ENCODE measurements around the gene TPM2. TPM values are rescaled to one million over a fixed set of nuclear protein-coding genes. Genes with fewer than 3 reads are reported as not detected.

Gene TPM2
- total RNA-seq, 3 donors from 2014 or later (not counting 1 experiment from before 2014, with no cell fraction given) = 20.9 to 23.8 (median 22.9) TPM

- H3K27me3 Mint-ChIP-seq (ENCODE audit: low read depth in 2 of 2) = peaks cover 3 to 8% of the 10 kb centered on the region in 2 donors
- intact Hi-C loops (cut with micrococcal nuclease) = no loop called here
- Histone ChIP-seq H3K4me3 (ENCODE audit: low read length) (no peak overlapping the region), H3K9me3 (ENCODE audit: control insufficient read depth, insufficient read depth, low read length) (no peaks in the 10 kb centered on the region), H3K36me3 (ENCODE audit: control insufficient read depth, insufficient read depth, low read length) (peaks cover 13% of the 10 kb centered on the region), H3K27me3 (ENCODE audit: control insufficient read depth, insufficient read depth, low read length) (no peaks in the 10 kb centered on the region), H3K27ac (ENCODE audit: low read length) (peak overlapping the region; percentile 82), H3K4me1 (ENCODE audit: control insufficient read depth, insufficient read depth, low read length) (peaks cover 74% of the 10 kb centered on the region)
- no peaks in the 10 kb centered on the region for H3K9me3 Mint-ChIP-seq
- 84% methylated on average over 7 of the region's 7 CpGs for WGBS (ENCODE audit: insufficient coverage)
- ATAC-seq (no peak), DNase-seq (no peak)
- H3K4me3 Mint-ChIP-seq = peak overlapping the region; percentile 83
- H3K27ac Mint-ChIP-seq = peak overlapping the region; percentile 94 to 95
- TF ChIP-seq CTCF (IDR thresholded peaks at IDR 0.05) = no peak
- peaks cover 6% of the 10 kb centered on the region for H3K36me3 Mint-ChIP-seq
- peaks cover 62 to 80% of the 10 kb centered on the region in 2 donors for H3K4me1 Mint-ChIP-seq
These were observed 27.3 kb downstream of the TPM2 start for GRCh38 chr9:35662437-35662836.

- Mint-ChIP-seq H3K27ac (peak overlapping the region; percentile 94 to 95), H3K4me3 (peak overlapping the region; percentile 83), H3K36me3 (peaks cover 6% of the 10 kb centered on the region), H3K27me3 (ENCODE audit: low read depth in 2 of 2) (peaks cover 3 to 8% of the 10 kb centered on the region in 2 donors), H3K9me3 (no peaks in the 10 kb centered on the region), H3K4me1 (peaks cover 68 to 86% of the 10 kb centered on the region in 2 donors)
- ATAC-seq (peak in 1 of 3 donors; percentile 8), DNase-seq (peak in 1 of 2 donors; percentile 77)
- peaks cover 13% of the 10 kb centered on the region for H3K36me3 ChIP-seq (ENCODE audit: control insufficient read depth, insufficient read depth, low read length)
- peaks cover 80% of the 10 kb centered on the region for H3K4me1 ChIP-seq (ENCODE audit: control insufficient read depth, insufficient read depth, low read length)
- peak overlapping the region; percentile 82 for H3K27ac ChIP-seq (ENCODE audit: low read length)
- TF ChIP-seq CTCF (IDR thresholded peaks at IDR 0.05) = no peak
- WGBS (ENCODE audit: insufficient coverage) = 38% methylated on average over 3 of the region's 3 CpGs
- H3K27me3 ChIP-seq (ENCODE audit: control insufficient read depth, insufficient read depth, low read length) = no peaks in the 10 kb centered on the region
- intact Hi-C loops (cut with micrococcal nuclease) = no loop called here
- H3K9me3 ChIP-seq (ENCODE audit: control insufficient read depth, insufficient read depth, low read length) = no peaks in the 10 kb centered on the region
- no peak overlapping the region for H3K4me3 ChIP-seq (ENCODE audit: low read length)
These were observed 27.9 kb downstream of the TPM2 start for GRCh38 chr9:35661756-35662350.

- Mint-ChIP-seq H3K9me3 (no peaks in the 10 kb centered on the region), H3K36me3 (peaks cover 6% of the 10 kb centered on the region), H3K4me3 (peak overlapping the region; percentile 37), H3K4me1 (peaks cover 77 to 94% of the 10 kb centered on the region in 2 donors), H3K27me3 (ENCODE audit: low read depth in 2 of 2) (peaks cover 3 to 8% of the 10 kb centered on the region in 2 donors), H3K27ac (peak overlapping the region; percentile 94 to 95)
- 76% methylated on average over 9 of the region's 9 CpGs for WGBS (ENCODE audit: insufficient coverage)
- ATAC-seq = no peak
- Histone ChIP-seq H3K27me3 (ENCODE audit: control insufficient read depth, insufficient read depth, low read length) (no peaks in the 10 kb centered on the region), H3K27ac (ENCODE audit: low read length) (peak overlapping the region; percentile 82), H3K36me3 (ENCODE audit: control insufficient read depth, insufficient read depth, low read length) (peaks cover 13% of the 10 kb centered on the region), H3K4me1 (ENCODE audit: control insufficient read depth, insufficient read depth, low read length) (peaks cover 89% of the 10 kb centered on the region), H3K4me3 (ENCODE audit: low read length) (no peak overlapping the region), H3K9me3 (ENCODE audit: control insufficient read depth, insufficient read depth, low read length) (no peaks in the 10 kb centered on the region)
- no peak for TF ChIP-seq CTCF (IDR thresholded peaks at IDR 0.05)
- intact Hi-C loops (cut with micrococcal nuclease) = no loop called here
- no peak for DNase-seq
These were observed 28.7 kb downstream of the TPM2 start for GRCh38 chr9:35660966-35661415.

Data from natural killer cell (primary cell).